Spleen (tissue), 11 donors: ENCODE data around the gene LILRA2. TPM values are rescaled to one million over a fixed set of nuclear protein-coding genes. Genes with fewer than 3 reads are reported as not detected.
"Not testable (repeated sequence)": the region's sequence is repeated elsewhere in the genome, so short reads cannot be mapped to it uniquely, and the experiment has no call there.

Experiments used
- DNase-seq: peaks from one replicate; pipeline ENCODE4 v3.0.0-alpha.2; 2020
- H3K27ac ChIP-seq, 8 donors: fragments of 200-600 bp; sonication (generic) in 7 of 8; 1 replicate in 4 of 8; 2 replicates in 4 of 8; pipeline versions ENCODE4 v1.5.0 to v1.8.0; 2016 to 2021; ENCODE audit warnings: inconsistent platforms in 4 of 8, mild to moderate bottlenecking in 4 of 8, moderate library complexity in 1 of 8
- H3K27me3 ChIP-seq, 7 donors: fragments of 200-600 bp; sonication (generic) in 6 of 7; replicated peaks in 1 of 7; 1 replicate in 4 of 7; 2 replicates in 3 of 7; pipeline versions ENCODE4 v1.5.0 to v1.8.0; 2016 to 2021; ENCODE audit warnings: inconsistent platforms in 3 of 7, mild to moderate bottlenecking in 1 of 7
- H3K36me3 ChIP-seq, 6 donors: fragments of 200-600 bp; sonication (generic) in 5 of 6; 1 replicate in 4 of 6; 2 replicates in 2 of 6; pipeline versions ENCODE4 v1.5.0 to v1.8.0; 2016 to 2021; ENCODE audit warnings: inconsistent platforms in 2 of 6
- H3K4me1 ChIP-seq, 6 donors: fragments of 200-600 bp; sonication (generic) in 5 of 6; 1 replicate in 3 of 6; 2 replicates in 3 of 6; pipeline versions ENCODE4 v1.5.0 to v1.8.0; 2016 to 2021; ENCODE audit warnings: inconsistent platforms in 3 of 6
- H3K4me3 ChIP-seq, 8 donors: fragments of 200-600 bp; sonication (generic) in 7 of 8; 1 replicate in 4 of 8; 2 replicates in 4 of 8; pipeline versions ENCODE4 v1.5.0 to v1.8.0; 2016 to 2021; ENCODE audit warnings: inconsistent platforms in 4 of 8, mild to moderate bottlenecking in 4 of 8, moderate library complexity in 2 of 8
- H3K9me3 ChIP-seq, 8 donors: fragments of 200-600 bp; sonication (generic) in 7 of 8; 1 replicate in 4 of 8; 2 replicates in 4 of 8; pipeline versions ENCODE4 v1.5.0 to v1.8.0; 2016 to 2021; ENCODE audit warnings: inconsistent platforms in 4 of 8
- CTCF ChIP-seq, 11 experiments: fragments of 200-600 bp in 7 of 11; fragments of 450-650 bp in 4 of 11; sonication (generic) in 4 of 11; IDR thresholded peaks in 8 of 11; conservative IDR thresholded peaks in 3 of 11; 1 replicate in 7 of 11; 2 replicates in 4 of 11; pipeline versions ENCODE4 v1.4.0 to v1.8.0; 2016 to 2021; ENCODE audit warnings: antibody characterized with exemption in 11 of 11, inconsistent platforms in 4 of 11, mild to moderate bottlenecking in 1 of 11
- POLR2A ChIP-seq, 3 donors: fragments of 450-650 bp; IDR thresholded peaks; one replicate each; pipeline ENCODE4 v1.5.1; 2017; ENCODE audit warnings: antibody characterized with exemption in 3 of 3, mild to moderate bottlenecking in 1 of 3
- POLR2AphosphoS5 ChIP-seq, 3 donors: sonication (generic); formaldehyde crosslinking; IDR thresholded peaks; one replicate each; pipeline ENCODE4 v1.5.1; 2017; ENCODE audit warnings: antibody characterized with exemption in 3 of 3
- WGBS, 5 donors: extraction: QIAGEN DNeasy Blood & Tissue Kit in 3 of 5; methylation state at CpG; one replicate each; pipeline versions ENCODE4 v1.1.5 to v1.1.7; 2013 to 2018; 5-methylcytosine and 5-hydroxymethylcytosine counted together
- intact Hi-C: fragments of 100-400 bp; cut with DNase I; formaldehyde crosslinking; loops from one replicate; pipeline ENCODE4 v1.15.0; 2023; ENCODE audit warnings: low total_unique reads
- polyA plus RNA-seq, 3 donors: library from polyadenylated mRNA; stranded (reverse); fragments of 200-250 nt; gene quantifications; one replicate each; pipeline ENCODE4 v1.2.1, GENCODE V29; 2013
- small RNA-seq, 4 donors: library from RNA; depleted of rRNA; stranded (forward); fragments of <200 nt; gene quantifications; one replicate each; pipeline ENCODE3, GENCODE V24; 2016
- total RNA-seq, 7 donors: library from RNA; depleted of rRNA in 3 of 7; stranded (reverse); fragments of >200 nt in 3 of 7; fragmentation: NEBNext Ultra II Directional in 4 of 7; extraction: Animal tissue kit (Norgen Biotek cat#: 25700) in 4 of 7; gene quantifications; one replicate each; pipeline versions ENCODE4 v1.1.0 to v1.2.1, GENCODE V29; 2016 to 2021
- donor health status: healthy with polysubstance abuse.
- donor health status: DM: no; HTN: no; CAD: no; lungs with moderate emphysema.
- donor health status: DM: no; HTN: no; CAD: no.
- donor health status: Bipolar disorder and iron deficiency.
- donor health status: healthy.
- donor health status: DM: no; HTN: no; CAD: no.
- donor health status: DM: yes; HTN: yes; CAD: no.

The LILRA2 gene
- total and polyA plus RNA-seq, 10 donors: 7.2 to 77.8 (median 46.1) TPM

GRCh38 chr19:54633401-54633800 lies 59.8 kb downstream of the LILRA2 start:
- Histone ChIP-seq H3K27me3 (peaks cover 0 to 26% (median 0%) of the 10 kb centered on the region in 7 donors), H3K4me1 (peaks cover 0 to 36% (median 23%) of the 10 kb centered on the region in 6 donors), H3K9me3 (no peaks in the 10 kb centered on the region), H3K27ac (no peak overlapping the region), H3K36me3 (peaks cover 0 to 58% (median 7%) of the 10 kb centered on the region in 6 donors), H3K4me3 (no peak overlapping the region)
- DNase-seq: no peak
- 66 to 87% (median 68%) methylated on average over 4 to 7 of the region's 7 CpGs for WGBS, 5 donors
- TF ChIP-seq POLR2A (IDR thresholded peaks at IDR 0.05) (no peak), POLR2AphosphoS5 (IDR thresholded peaks at IDR 0.05) (no peak), CTCF (IDR thresholded peaks at IDR 0.05 in 8 of 11, conservative IDR thresholded peaks at IDR 0.05 in 3 of 11) (no peak)
- intact Hi-C loops: no loop called here

- peak in 1 of 3 donors; percentile 5 for TF ChIP-seq POLR2AphosphoS5 (IDR thresholded peaks at IDR 0.05)
- H3K4me1 ChIP-seq: peaks cover 0 to 10% (median 0%) of the 10 kb centered on the region in 6 donors
- H3K27ac ChIP-seq, H3K4me3 ChIP-seq, intact Hi-C loops, DNase-seq, H3K9me3 ChIP-seq: not testable (repeated sequence)
- H3K27me3 ChIP-seq: peaks cover 0 to 17% (median 0%) of the 10 kb centered on the region in 7 donors
- WGBS, 5 donors: 38 to 54% (median 39%) methylated on average over 10 to 12 of the region's 12 CpGs
- peaks cover 0 to 58% (median 7%) of the 10 kb centered on the region in 6 donors for H3K36me3 ChIP-seq
Observed at GRCh38 chr19:54636081-54636480, 62.5 kb downstream of the LILRA2 start.

GRCh38 chr19:54638683-54639082 lies 65.1 kb downstream of the LILRA2 start:
- no peak for DNase-seq
- peaks cover 0 to 36% (median 0%) of the 10 kb centered on the region in 6 donors for H3K36me3 ChIP-seq
- WGBS, 5 donors: 91 to 95% (median 94%) methylated on average over 18 of the region's 18 CpGs
- H3K9me3 ChIP-seq: no peaks in the 10 kb centered on the region
- no peaks in the 10 kb centered on the region for H3K4me1 ChIP-seq
- H3K27ac ChIP-seq: no peak overlapping the region
- H3K27me3 ChIP-seq: peaks cover 0 to 12% (median 0%) of the 10 kb centered on the region in 7 donors
- intact Hi-C loops: no loop called here
- TF ChIP-seq POLR2AphosphoS5 (IDR thresholded peaks at IDR 0.05) (peak in 1 of 3 donors; percentile 27), POLR2A (IDR thresholded peaks at IDR 0.05) (no peak), CTCF (IDR thresholded peaks at IDR 0.05 in 8 of 11, conservative IDR thresholded peaks at IDR 0.05 in 3 of 11) (no peak)
- no peak overlapping the region for H3K4me3 ChIP-seq

Small RNAs within 50 kb of the gene (small RNA-seq; reads per million reads assigned to genes)
- gene AC245036.2: 0 reads per million in 4 donors

Other genes with a start within 250 kb of the LILRA2 start
- 10 to 100 TPM; 11.5 to 61.1 (median 17.5) TPM for gene LILRA4, start 234.6 kb upstream of the LILRA2 start, total RNA-seq
- 10 to 100 TPM; 32.1 to 80.9 (median 39.8) TPM for gene LILRA4, start 234.6 kb upstream of the LILRA2 start, polyA plus RNA-seq
- gene LAIR1, start 208.9 kb upstream of the LILRA2 start, total RNA-seq: 100 to 1,000 TPM in 6 of 7 donors, 10 to 100 TPM in 1; 95.9 to 164 (median 125) TPM
- gene LAIR1, start 208.9 kb upstream of the LILRA2 start, polyA plus RNA-seq: 10 to 100 TPM; 56.3 to 74.8 (median 71.1) TPM
- 1 to 10 TPM in 5 of 7 donors, under 1 TPM in 2; 0.97 to 2.9 (median 1.2) TPM for gene TTYH1, start 158.3 kb upstream of the LILRA2 start, total RNA-seq
- 1 to 10 TPM; 1.1 to 3.5 (median 1.2) TPM for gene TTYH1, start 158.3 kb upstream of the LILRA2 start, polyA plus RNA-seq
- 100 to 1,000 TPM; 123 to 280 (median 183) TPM for gene LENG8, start 124.6 kb upstream of the LILRA2 start, total RNA-seq
- 100 to 1,000 TPM in 2 of 3 donors, 10 to 100 TPM in 1; 69.2 to 293 (median 110) TPM for gene LENG8, start 124.6 kb upstream of the LILRA2 start, polyA plus RNA-seq
- 1 to 10 TPM; 4.4 to 8.3 (median 6.2) TPM for gene LENG9, start 110.0 kb upstream of the LILRA2 start, total RNA-seq
- gene LENG9, start 110.0 kb upstream of the LILRA2 start, polyA plus RNA-seq: 1 to 10 TPM; 1.7 to 4.3 (median 3.5) TPM
- gene CDC42EP5, start 100.5 kb upstream of the LILRA2 start, total RNA-seq: 10 to 100 TPM in 4 of 7 donors, 1 to 10 TPM in 3; 6.6 to 16.1 (median 13.4) TPM
- gene CDC42EP5, start 100.5 kb upstream of the LILRA2 start, polyA plus RNA-seq: 10 to 100 TPM in 2 of 3 donors, 1 to 10 TPM in 1; 9.7 to 15.9 (median 12.8) TPM
- 1 to 10 TPM in 3 of 7 donors, under 1 TPM in 1, not detected in 3; 0.97 to 4.9 (median 3.3) TPM for gene LAIR2, start 71.0 kb upstream of the LILRA2 start, total RNA-seq
- 1 to 10 TPM in 1 of 3 donors, under 1 TPM in 1, not detected in 1; 0.28 to 3.5 TPM for gene LAIR2, start 71.0 kb upstream of the LILRA2 start, polyA plus RNA-seq
- 10 to 100 TPM; 34.4 to 65.0 (median 37.2) TPM for gene LILRA1, start 19.8 kb downstream of the LILRA2 start, total RNA-seq
- gene LILRA1, start 19.8 kb downstream of the LILRA2 start, polyA plus RNA-seq: 10 to 100 TPM in 1 of 3 donors, 1 to 10 TPM in 2; 3.4 to 17.2 (median 8.0) TPM
- 100 to 1,000 TPM in 6 of 7 donors, 10 to 100 TPM in 1; 66.2 to 249 (median 166) TPM for gene LILRB1, start 56.7 kb downstream of the LILRA2 start, total RNA-seq
- gene LILRB1, start 56.7 kb downstream of the LILRA2 start, polyA plus RNA-seq: 10 to 100 TPM; 23.5 to 56.4 (median 43.0) TPM
- gene LILRB4, start 89.2 kb downstream of the LILRA2 start, total RNA-seq: 10 to 100 TPM; 16.4 to 40.3 (median 33.4) TPM
- gene LILRB4, start 89.2 kb downstream of the LILRA2 start, polyA plus RNA-seq: 10 to 100 TPM; 11.2 to 16.6 (median 12.0) TPM
- gene KIR3DL3, start 150.7 kb downstream of the LILRA2 start, total RNA-seq: not detected
- not detected for gene KIR3DL3, start 150.7 kb downstream of the LILRA2 start, polyA plus RNA-seq
- gene KIR2DL3, start 164.7 kb downstream of the LILRA2 start, total RNA-seq: 1 to 10 TPM in 5 of 7 donors, under 1 TPM in 1, not detected in 1; 0.46 to 3.5 (median 1.6) TPM
- gene KIR2DL3, start 164.7 kb downstream of the LILRA2 start, polyA plus RNA-seq: under 1 TPM; 0.07 to 0.15 (median 0.10) TPM
- 1 to 10 TPM in 3 of 7 donors, under 1 TPM in 3, not detected in 1; 0.51 to 6.6 (median 1.0) TPM for gene KIR2DL1, start 196.0 kb downstream of the LILRA2 start, total RNA-seq
- under 1 TPM; 0.13 to 0.29 (median 0.20) TPM for gene KIR2DL1, start 196.0 kb downstream of the LILRA2 start, polyA plus RNA-seq
- 1 to 10 TPM; 1.5 to 6.6 (median 3.7) TPM for gene KIR2DL4, start 229.8 kb downstream of the LILRA2 start, total RNA-seq
- 1 to 10 TPM in 1 of 3 donors, under 1 TPM in 2; 0.63 to 1.6 (median 0.65) TPM for gene KIR2DL4, start 229.8 kb downstream of the LILRA2 start, polyA plus RNA-seq
- 1 to 10 TPM in 1 of 7 donors, under 1 TPM in 5, not detected in 1; 0.69 to 6.3 (median 0.90) TPM for gene KIR3DL1, start 242.7 kb downstream of the LILRA2 start, total RNA-seq
- gene KIR3DL1, start 242.7 kb downstream of the LILRA2 start, polyA plus RNA-seq: under 1 TPM; 0.07 to 0.13 (median 0.12) TPM